CD4-positive, alpha-beta T cell treated with Interleukin-4 for 4 hours (primary cell): Measurements from ENCODE around the gene RGS3.

Experiments
- DNase-seq: peaks from one replicate; pipeline ENCODE4 v3.0.0-alpha.2; 2020

RGS3 gene

DNA sequence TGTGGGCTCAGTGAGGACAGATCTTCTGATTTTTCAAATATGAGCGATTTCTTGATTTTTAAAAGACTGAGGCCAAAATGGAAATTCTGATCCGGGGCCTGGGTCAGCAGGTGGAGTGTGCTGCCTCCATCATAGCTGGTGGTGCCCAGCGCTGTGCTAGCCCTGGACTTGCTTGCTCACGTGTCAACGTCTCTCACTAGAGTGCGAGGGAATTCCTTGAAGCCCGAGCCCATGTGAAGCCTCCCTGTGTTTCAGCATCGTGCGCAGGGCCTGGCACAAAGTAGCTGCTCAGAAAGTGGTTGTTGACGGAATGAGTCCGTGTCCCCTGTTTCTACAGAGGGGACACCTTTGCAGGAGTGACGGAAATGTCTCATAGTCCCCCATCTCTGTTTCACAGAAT, 50.5 kb downstream of the RGS3 start:
- DNase-seq = no peak

GRCh38 chr9:113514748-113515147, 51.2 kb downstream of the RGS3 start:
- no peak for DNase-seq

DNA sequence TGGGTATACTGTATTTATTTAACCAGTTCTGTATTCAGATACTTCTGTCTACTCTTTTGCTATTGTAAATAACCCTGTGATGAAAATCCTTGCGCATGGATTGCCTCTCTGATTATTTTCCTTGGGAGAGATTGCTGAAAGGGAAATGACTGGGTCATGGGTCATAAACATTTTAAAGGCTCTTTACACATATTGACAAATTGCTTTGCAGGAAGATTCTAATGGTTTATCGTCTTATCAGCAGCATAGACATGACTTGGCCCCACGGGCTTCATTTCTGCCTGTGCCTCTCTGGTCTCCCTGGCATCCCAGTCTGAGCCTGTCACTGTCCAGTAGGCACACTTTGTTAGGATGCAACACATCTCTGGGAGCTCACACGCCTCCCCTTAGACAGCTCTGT, 52.3 kb downstream of the RGS3 start:
- no peak for DNase-seq

DNA sequence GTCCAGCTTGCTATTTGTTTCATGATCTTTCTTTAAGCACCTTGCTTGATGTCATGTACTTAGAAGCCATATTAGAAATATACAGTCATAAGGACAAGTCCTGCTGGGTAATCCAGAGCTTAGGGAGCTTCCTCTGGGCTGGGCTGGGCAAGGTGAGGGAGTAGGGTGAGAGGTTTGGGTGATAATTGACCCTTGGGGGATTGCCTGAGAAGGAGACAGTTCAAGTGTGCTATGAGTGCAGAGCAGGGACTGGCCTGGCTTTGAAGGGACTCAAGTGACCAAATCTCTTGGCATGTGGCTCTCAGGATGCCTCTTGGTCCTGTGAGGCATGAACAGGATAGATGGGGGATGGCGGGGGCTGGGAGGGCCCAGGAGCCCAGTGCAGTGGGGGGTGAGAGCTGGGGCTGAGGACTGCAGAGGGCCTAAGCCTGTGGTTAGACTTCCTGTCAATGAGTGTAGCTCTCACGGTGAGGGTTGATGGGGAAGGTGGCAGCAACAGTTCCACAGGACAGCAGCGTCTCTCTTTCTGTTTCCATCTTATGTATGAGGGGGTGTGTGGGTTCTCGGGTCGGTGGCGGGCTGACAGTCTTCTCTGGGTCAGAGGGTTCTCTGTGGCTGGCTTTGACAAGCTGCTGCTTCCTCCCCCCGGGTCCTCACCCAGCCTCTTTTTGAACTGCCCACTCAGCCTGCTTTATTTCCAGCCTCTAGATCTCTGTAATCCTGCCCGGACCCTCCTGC, 53.5 kb downstream of the RGS3 start:
- peak; percentile 79 for DNase-seq

GRCh38 chr9:113519426-113520108, 56.0 kb downstream of the RGS3 start:
- DNase-seq = no peak

GRCh38 chr9:113520109-113520642, 56.6 kb downstream of the RGS3 start:
- peak; percentile 74 for DNase-seq

DNA sequence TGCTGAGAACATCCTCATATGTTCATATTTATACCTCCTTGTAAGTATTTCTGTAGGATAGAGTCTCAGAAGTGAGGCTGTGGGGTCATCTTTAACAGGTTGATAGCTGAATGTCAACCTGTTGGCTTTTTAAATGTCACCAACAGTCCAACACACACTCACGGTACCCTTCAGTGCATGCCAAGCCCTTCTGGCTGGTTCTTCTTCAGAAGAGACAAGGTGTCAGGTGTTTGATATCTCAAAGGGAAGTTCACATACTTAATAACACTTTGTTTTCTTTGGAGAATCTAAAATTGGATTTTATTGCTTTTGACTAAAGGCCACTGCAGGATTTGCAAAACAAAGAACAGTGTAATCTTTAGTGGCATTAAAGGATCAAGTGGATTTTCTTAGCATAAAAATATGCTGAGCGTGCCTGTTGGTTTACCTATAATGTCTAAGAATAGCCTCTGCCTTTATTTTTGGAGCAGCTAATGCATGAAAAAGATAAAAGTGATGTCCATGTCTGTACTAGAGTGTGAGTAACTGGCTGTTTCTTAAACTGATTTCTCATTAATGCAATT, 58.2 kb downstream of the RGS3 start:
- no peak for DNase-seq

- no peak for DNase-seq
These were observed 58.9 kb downstream of the RGS3 start for GRCh38 chr9:113522419-113522818.

DNA sequence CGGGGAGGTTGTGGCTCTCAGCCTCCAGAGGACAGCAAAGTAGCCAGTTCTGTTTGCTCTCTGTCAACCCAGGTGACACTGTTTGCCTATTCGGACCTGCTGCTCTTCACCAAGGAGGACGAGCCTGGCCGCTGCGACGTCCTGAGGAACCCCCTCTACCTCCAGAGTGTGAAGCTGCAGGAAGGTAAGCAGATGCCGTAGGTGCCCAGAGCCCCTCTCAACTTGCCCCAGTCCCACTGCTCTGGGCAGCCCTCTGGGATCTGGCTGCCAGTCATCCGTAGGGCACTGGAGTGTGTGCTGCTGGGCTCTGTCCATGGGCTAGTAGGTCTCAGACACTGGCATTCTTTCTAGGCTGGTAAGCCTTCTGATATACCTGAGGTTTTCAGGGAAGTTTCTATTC, 59.3 kb downstream of the RGS3 start:
- no peak for DNase-seq

- DNase-seq = peak; percentile 55
These were observed 60.1 kb downstream of the RGS3 start for GRCh38 chr9:113523421-113524141.

DNA sequence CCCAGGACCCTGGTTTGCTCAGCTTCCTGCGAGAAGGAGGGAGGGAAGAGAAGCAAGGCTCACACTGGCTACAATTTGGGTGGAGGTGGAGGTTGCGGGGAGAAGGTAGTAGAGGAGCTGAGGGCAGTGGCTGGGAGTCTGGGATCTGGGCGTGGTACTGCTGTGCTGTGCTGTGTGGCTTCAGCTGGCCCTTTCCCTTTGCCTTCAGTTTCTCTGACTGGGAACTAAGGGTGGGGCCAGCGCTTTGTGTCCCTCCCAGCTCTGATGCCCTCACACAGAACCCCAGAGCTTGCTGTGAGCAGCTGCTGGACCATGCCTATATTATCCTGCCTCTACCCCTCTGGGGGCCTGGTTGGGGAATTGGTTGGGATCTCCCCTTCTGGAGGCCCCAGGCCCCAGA, 60.9 kb downstream of the RGS3 start:
- no peak for DNase-seq

GRCh38 chr9:113525205-113525604, 61.7 kb downstream of the RGS3 start:
- DNase-seq = no peak

- DNase-seq = no peak
These were observed 62.3 kb downstream of the RGS3 start for GRCh38 chr9:113525831-113526230.

GRCh38 chr9:113526231-113526746, 62.8 kb downstream of the RGS3 start:
- no peak for DNase-seq

DNA sequence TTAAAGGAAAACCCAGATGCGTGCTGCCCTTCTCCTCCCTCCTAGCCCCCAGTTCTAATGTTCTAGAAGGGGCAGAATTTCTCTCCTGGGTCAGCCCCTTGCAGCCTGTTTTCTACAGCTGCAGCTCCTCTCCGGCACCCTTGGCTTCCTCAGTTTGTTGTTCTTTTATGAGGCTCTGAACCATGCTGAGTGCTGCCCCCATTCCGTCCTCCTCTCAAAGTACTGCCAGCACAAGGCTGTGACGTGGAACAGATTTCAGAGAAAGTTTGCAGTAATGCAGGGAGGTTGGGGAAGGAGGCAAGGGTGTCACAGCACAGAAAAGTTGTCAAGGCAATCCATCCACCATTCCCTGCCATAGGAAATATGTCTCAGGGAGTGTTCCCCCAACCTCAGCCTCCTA, 63.3 kb downstream of the RGS3 start:
- no peak for DNase-seq

DNA sequence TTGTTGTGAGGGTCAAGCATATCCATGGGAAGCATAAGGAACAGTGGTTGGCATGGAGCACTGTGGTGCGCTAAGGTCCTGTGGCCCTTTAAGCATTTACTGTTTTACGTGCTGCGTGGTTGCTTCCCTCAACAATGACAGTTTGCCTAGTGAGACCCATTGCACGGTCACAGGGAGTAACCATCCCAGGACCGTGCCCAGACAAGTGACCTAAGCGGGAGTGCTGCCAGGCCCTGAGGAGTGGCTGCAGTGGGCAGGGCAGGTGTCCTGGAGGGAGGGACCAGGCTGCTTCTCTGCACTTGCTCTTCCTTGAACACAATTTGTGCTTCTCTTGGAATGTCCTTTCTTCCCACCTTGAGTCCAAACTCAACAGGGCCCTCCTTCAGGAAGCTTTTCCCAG, 64.6 kb downstream of the RGS3 start:
- no peak for DNase-seq

- DNase-seq = no peak
These were observed 65.3 kb downstream of the RGS3 start for GRCh38 chr9:113528811-113529210.

DNA sequence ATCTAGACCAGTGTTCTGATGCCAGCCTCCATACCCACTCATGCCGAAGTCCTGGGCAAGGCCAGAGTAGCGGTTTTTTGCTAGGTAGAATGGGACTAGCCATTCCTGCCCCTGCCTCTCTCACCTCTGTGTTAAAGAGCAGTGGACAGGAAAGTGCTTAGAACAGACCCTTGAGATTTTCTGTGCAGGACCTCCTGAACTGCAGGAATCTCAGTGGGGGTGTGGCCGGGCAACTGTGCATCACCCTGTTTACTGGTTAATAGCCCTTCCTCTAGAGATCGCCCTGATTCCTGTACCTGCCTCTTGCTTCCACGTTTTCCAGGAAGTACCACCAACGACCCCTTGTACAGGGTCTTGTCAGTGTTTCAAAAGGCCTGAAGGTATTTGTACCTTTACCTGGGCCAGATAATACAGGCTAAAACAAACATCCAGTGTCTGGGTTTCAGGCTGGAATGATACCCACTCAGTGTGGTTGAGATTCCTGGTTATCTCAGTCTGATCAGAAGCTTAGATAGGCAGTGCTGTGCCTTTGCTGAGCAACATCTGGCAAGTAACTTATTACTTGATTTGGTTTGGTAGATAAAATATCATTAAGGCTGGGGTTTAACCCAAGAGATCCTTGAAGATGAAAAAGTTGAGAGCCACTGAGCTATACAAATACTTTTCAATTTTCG, 65.9 kb downstream of the RGS3 start:
- no peak for DNase-seq

- DNase-seq = no peak
These were observed 66.6 kb downstream of the RGS3 start for GRCh38 chr9:113530022-113530635.

DNA sequence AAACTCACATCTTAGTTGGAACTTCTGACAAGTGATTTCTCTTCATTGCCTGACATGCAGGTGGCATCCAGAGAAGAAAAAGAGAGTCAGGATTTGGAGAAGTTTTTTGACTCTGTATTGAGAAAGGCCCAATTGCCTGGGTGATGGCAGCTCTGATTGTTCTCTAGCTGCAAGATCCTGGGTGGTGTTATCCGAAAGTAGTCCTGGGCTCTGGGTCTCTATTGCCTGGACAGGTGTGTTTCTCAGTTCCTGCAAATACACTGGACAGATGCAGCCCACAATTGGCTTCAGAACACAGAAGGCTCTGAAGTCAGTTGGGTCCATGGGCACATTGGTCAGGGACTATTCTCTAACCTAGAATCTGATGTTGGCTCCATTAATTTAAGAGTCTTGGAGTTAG, 67.4 kb downstream of the RGS3 start:
- DNase-seq = no peak

DNA sequence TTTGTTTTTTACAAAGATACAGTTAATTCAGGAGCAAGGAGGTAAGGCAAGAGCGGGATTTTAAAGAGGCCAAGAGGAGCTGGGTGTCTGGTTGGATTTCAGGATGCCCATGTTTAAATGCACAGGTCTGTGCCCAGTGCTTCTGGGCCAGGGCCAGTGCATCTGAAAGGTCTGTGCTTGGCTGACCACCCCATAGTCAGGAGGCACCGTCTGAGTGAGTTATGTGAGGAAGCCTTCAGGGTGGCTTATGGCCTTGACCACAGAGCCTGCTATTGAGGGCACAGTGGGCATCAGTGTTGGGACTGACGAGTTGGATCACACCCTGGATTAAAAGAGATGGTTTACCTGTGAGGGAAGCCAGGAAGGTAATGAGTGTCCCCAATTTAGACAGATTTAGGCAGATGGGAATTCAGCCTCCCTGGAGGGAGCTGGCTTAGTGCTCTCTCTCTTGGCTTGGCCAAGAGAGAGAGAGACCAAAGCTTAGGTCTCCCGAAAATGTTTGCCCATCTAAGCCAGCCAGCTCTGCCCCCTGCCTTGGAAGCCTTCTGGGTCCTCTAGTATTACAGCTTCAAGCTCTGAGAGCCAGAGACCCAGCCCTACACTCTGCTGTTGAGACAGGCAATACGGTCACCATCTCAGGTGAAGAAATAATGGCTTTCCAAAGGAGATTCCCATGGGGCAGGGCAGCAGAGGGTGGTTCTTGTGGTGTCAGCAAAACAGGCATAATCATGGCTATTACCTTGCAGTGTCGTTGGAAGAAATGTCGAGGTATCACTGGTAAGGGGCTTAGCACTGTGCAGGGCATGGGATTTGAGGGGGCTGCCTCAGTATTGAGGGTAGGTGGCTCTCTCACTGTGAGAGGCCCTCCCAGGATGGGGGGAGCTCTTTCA, 68.6 kb downstream of the RGS3 start:
- no peak for DNase-seq
